Aorta (tissue), 5 donors: ENCODE results near the gene DENND5A. TPM values are rescaled to one million over a fixed set of nuclear protein-coding genes. Genes with fewer than 3 reads are reported as not detected.
"Not testable (repeated sequence)": the region's sequence is repeated elsewhere in the genome, so short reads cannot be mapped to it uniquely, and the experiment has no call there.

Experiments
- ATAC-seq: fragments of 200-7000 bp; cut with Tn5 transposase; one replicate; pipeline ENCODE4 v1.9.1; 2022; ENCODE audit warnings: moderate library complexity; ENCODE audit not compliant: low FRiP score
- DNase-seq, 2 donors: peaks; one replicate each; pipeline ENCODE4 v3.0.0-alpha.2; 2020
- H3K27ac ChIP-seq, 2 donors: one replicate each; pipeline ENCODE4 v1.5.1; 2013; ENCODE audit warnings: low read length in 2 of 2, mild to moderate bottlenecking in 2 of 2, moderate library complexity in 2 of 2, control low read depth in 1 of 2, inconsistent platforms in 1 of 2, low read depth in 1 of 2
- H3K27me3 ChIP-seq, 2 donors: one replicate each; pipeline ENCODE4 v1.6.1; 2013; ENCODE audit warnings: control low read depth in 1 of 2, low read length in 1 of 2, mild to moderate bottlenecking in 1 of 2, moderate library complexity in 1 of 2; ENCODE audit not compliant: insufficient read depth in 2 of 2, control insufficient read depth in 1 of 2
- H3K36me3 ChIP-seq, 2 donors: one replicate each; pipeline ENCODE4 v1.6.1; 2013; ENCODE audit warnings: control low read depth in 1 of 2, low read length in 1 of 2, mild to moderate bottlenecking in 1 of 2; ENCODE audit not compliant: insufficient read depth in 2 of 2, control insufficient read depth in 1 of 2
- H3K4me1 ChIP-seq, 2 donors: one replicate each; pipeline ENCODE4 v1.6.1; 2013; ENCODE audit warnings: low read length in 2 of 2, control low read depth in 1 of 2, mild to moderate bottlenecking in 1 of 2, moderate library complexity in 1 of 2; ENCODE audit not compliant: insufficient read depth in 2 of 2, control insufficient read depth in 1 of 2
- H3K4me3 ChIP-seq, 2 donors: one replicate each; pipeline ENCODE4 v1.5.1; 2013; ENCODE audit warnings: low read length in 2 of 2, control low read depth in 1 of 2, mild to moderate bottlenecking in 1 of 2
- H3K9me3 ChIP-seq: one replicate; pipeline ENCODE4 v1.6.1; 2013; ENCODE audit warnings: mild to moderate bottlenecking, low read length; ENCODE audit not compliant: control insufficient read depth
- WGBS, 2 donors: extraction: QIAGEN DNeasy Blood & Tissue Kit; methylation state at CpG; one replicate each; pipeline ENCODE4 v1.1.7; 2013; 5-methylcytosine and 5-hydroxymethylcytosine counted together
- intact Hi-C, 2 donors: fragments of 100-400 bp; cut with DNase I; formaldehyde crosslinking; loops; one replicate each; pipeline versions ENCODE4 v1.14.2 to v1.15.0; 2022
- polyA plus RNA-seq, 2 donors: library from polyadenylated mRNA; stranded (reverse); fragments of 200-250 nt; gene quantifications; one replicate each; pipeline ENCODE4 v1.2.3, GENCODE V29; 2013
- total RNA-seq, 2 donors: library from RNA; stranded (reverse); fragmentation: NEBNext Ultra II Directional; extraction: Animal tissue kit (Norgen Biotek cat#: 25700); gene quantifications; one replicate each; pipeline ENCODE4 v1.2.1, GENCODE V29; 2021
- donor health status: healthy with polysubstance abuse.
- donor health status: Bipolar disorder and iron deficiency.
- donor health status: DM: no; HTN: no; CAD: no.
- donor health status: DM: no; HTN: no; CAD: no.
- donor health status: DM: yes; HTN: yes; CAD: no.

DENND5A gene
- total and polyA plus RNA-seq, 4 donors = 56.0 to 155 (median 96.1) TPM

DNA sequence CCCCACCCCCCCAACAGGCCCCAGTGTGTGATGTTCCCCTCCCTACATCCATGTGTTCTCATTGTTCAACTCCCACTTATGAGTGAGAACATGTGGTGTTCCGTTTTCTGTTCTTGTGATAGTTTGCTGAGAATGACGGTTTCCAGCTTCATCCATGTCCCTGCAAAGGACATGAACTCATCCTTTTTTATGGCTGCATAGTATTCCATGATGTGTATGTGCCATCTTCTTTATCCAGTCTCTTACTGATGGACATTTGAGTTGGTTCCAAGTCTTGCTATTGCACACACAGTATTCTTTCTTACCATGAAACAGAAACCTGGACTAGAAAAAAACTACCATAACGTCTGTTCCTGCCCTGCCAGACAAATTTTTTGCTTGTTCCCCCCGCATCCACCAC lies 6.9 kb downstream of the DENND5A start:
- H3K27ac ChIP-seq, H3K27me3 ChIP-seq, intact Hi-C loops, DNase-seq, H3K4me1 ChIP-seq, H3K36me3 ChIP-seq, H3K4me3 ChIP-seq, H3K9me3 ChIP-seq, ATAC-seq: not testable (repeated sequence)
- 89 to 93% methylated on average over 4 of the region's 4 CpGs for WGBS, 2 donors

DNA sequence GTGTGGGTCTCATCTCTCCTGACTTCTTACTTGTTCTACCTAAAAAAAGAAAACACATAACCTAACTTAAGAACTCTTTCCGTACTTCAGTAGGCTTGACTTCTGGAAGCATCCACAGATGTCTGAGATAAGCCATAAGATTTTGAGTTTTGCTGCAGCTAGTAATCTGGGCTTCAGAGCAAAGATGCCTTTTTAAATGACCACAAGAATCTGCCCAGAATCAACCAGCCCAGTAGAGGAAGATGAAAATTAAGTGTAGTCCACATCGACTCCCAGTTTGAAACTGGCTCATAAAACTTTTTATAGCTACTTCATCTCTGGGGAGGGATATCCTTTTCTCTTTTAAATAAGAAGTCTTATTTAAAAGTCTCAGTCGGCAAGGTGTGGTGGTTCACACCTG lies 10.7 kb downstream of the DENND5A start:
- no peak for DNase-seq
- peaks cover 0 to 8% of the 10 kb centered on the region in 2 donors for H3K4me1 ChIP-seq
- H3K27me3 ChIP-seq = no peaks in the 10 kb centered on the region
- no peak overlapping the region for H3K27ac ChIP-seq
- WGBS, 2 donors = 94 to 95% methylated on average over 3 of the region's 3 CpGs
- no peaks in the 10 kb centered on the region for H3K36me3 ChIP-seq
- H3K4me3 ChIP-seq = no peak overlapping the region
- intact Hi-C loops = no loop called here
- no peak for ATAC-seq
- no peaks in the 10 kb centered on the region for H3K9me3 ChIP-seq

DNA sequence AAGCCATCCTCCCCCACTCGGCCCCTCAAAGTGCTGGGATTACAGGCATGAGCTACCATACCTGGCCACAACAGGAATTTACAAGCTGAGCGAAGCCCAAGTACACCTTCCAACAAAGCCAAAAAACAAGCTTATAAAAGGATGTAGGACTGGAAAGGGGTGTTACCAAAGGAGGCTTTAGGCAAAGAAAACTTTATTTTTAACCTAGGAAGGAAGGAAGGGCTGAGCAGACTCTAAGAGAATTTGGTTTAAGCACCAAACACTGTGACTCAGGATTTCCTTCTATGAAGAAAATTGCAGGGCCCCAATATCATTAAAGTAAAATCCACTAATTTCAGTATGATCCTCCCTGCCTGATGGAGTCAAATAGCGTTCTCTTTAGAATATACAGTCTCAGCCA lies 12.1 kb downstream of the DENND5A start:
- no peak overlapping the region for H3K4me3 ChIP-seq
- H3K36me3 ChIP-seq = no peaks in the 10 kb centered on the region
- no peak overlapping the region for H3K27ac ChIP-seq
- DNase-seq = no peak
- H3K27me3 ChIP-seq = no peaks in the 10 kb centered on the region
- intact Hi-C loops = no loop called here
- no peaks in the 10 kb centered on the region for H3K9me3 ChIP-seq
- ATAC-seq = no peak
- H3K4me1 ChIP-seq = peaks cover 0 to 8% of the 10 kb centered on the region in 2 donors
- 50 to 58% methylated on average over 3 of the region's 3 CpGs for WGBS, 2 donors

DNA sequence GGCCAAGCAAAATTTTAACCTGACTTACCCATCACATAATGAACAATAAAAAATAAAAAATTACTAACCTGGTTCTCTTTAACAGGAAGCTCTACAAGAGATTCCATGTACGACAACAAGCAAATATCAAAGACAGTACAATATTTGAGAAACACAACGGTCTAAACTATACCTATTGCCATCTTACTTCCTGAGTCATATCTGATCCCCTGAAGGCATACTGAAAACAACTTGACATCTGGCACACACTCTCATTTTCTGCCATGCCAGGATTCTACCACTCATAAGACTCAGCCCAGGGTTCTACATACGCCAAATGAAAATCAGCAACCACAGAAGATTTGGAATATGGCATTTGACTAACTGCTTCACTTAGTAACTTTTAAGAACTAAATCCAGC lies 13.8 kb downstream of the DENND5A start:
- H3K27ac ChIP-seq = no peak overlapping the region
- H3K4me3 ChIP-seq = no peak overlapping the region
- 80 to 84% methylated on average over 3 of the region's 3 CpGs for WGBS, 2 donors
- no peaks in the 10 kb centered on the region for H3K9me3 ChIP-seq
- ATAC-seq (no peak), DNase-seq (no peak)
- H3K4me1 ChIP-seq = peaks cover 0 to 8% of the 10 kb centered on the region in 2 donors
- no peaks in the 10 kb centered on the region for H3K36me3 ChIP-seq
- no peaks in the 10 kb centered on the region for H3K27me3 ChIP-seq
- intact Hi-C loops = no loop called here

DNA sequence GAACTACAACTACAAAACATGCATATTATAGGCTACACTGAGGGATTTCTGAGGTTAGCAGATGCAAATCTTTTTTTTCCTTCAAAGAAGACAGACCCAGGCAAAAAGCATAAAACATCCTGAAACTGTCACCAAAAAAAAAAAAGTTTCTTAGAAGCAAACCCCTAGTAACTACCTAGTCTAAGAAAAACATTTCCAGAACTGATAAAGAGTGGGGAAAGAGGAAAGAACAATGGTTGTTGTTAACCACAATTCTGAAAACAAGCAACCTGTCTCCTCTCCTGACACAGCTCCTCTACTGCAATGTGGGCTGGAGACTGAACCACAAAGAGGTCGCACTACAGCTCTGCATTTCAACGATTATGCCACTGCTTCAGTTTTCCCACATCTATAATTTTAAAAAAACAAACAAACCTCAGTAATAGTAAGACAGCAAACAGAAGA lies 15.0 kb downstream of the DENND5A start:
- no peak overlapping the region for H3K4me3 ChIP-seq
- H3K4me1 ChIP-seq = peaks cover 0 to 8% of the 10 kb centered on the region in 2 donors
- no peaks in the 10 kb centered on the region for H3K9me3 ChIP-seq
- DNase-seq (no peak), ATAC-seq (no peak)
- H3K36me3 ChIP-seq = no peaks in the 10 kb centered on the region
- intact Hi-C loops = no loop called here
- no peaks in the 10 kb centered on the region for H3K27me3 ChIP-seq
- H3K27ac ChIP-seq = no peak overlapping the region
- WGBS, 2 donors = 26 to 29% methylated on average over 2 of the region's 2 CpGs

DNA sequence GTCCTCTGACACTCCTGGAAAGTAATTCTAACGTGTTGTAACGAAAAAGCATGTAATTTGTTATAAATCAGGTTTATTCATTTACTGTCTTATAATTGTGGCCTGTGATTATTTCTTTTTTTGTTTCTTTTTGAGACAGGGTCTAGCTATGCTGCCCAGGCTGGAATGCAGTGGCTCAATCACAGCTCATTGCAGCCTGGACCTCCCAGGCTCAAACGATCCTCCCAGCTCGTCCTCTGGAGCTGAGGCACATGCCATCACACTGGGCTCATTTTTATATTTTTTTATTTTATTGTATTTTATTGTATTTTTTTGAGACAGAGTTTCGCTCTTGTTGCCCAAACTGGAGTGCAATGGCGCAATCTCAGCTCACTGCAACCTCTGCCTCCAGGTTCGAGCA lies 15.9 kb downstream of the DENND5A start:
- WGBS, 2 donors = 95 to 97% methylated on average over 7 of the region's 7 CpGs
- intact Hi-C loops = no loop called here
- Histone ChIP-seq H3K27ac (no peak overlapping the region), H3K36me3 (no peaks in the 10 kb centered on the region), H3K4me1 (peaks cover 0 to 8% of the 10 kb centered on the region in 2 donors), H3K9me3 (no peaks in the 10 kb centered on the region), H3K4me3 (no peak overlapping the region), H3K27me3 (no peaks in the 10 kb centered on the region)
- DNase-seq (no peak), ATAC-seq (no peak)

DNA sequence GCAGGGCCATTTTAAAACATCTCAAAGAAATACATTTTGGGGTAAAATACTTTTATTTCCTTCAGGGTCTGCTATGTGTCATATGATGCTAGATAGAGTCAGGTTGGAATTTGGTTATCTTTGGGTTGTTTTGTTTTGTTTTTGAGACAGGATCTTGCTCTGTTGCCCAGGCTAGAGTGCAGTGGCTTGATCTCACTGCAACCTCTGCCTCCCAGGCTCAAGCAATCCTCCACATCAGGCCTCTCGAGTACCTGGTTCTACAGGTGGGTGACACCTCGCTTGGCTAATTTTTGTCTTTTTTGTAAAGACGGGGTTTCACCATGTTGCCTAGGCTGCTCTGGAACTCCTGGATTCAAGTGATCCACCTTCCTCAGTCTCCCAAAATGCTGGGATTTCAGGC lies 17.3 kb downstream of the DENND5A start:
- H3K27ac ChIP-seq = no peak overlapping the region
- H3K36me3 ChIP-seq = no peaks in the 10 kb centered on the region
- no peak overlapping the region for H3K4me3 ChIP-seq
- WGBS, 2 donors = 93 to 97% methylated on average over 3 of the region's 3 CpGs
- peaks cover 0 to 6% of the 10 kb centered on the region in 2 donors for H3K4me1 ChIP-seq
- H3K9me3 ChIP-seq = no peaks in the 10 kb centered on the region
- DNase-seq = no peak
- no peak for ATAC-seq
- H3K27me3 ChIP-seq = no peaks in the 10 kb centered on the region
- intact Hi-C loops = no loop called here

DNA sequence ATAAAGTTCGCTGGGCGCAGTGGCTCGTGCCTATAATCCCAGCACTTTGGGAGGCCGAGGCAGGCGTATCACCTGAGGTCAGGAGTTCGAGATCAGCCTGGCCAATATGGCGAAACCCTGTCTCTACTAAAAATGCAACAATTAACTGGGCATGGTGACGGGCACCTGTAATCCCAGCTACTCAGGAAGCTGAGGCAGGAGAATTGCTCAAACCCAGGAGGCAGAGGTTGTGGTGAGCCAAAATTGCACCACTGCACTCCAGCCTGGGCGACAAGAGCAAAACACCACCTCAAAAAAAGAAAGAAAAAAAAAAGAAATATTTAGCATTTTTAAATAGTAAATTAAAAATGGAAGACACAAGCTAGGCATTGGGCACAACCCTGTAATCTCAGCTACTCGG lies 28.9 kb downstream of the DENND5A start:
- H3K27me3 ChIP-seq, H3K27ac ChIP-seq, H3K36me3 ChIP-seq, ATAC-seq, H3K9me3 ChIP-seq, intact Hi-C loops, H3K4me3 ChIP-seq, DNase-seq, H3K4me1 ChIP-seq: not testable (repeated sequence)
- 93 to 94% methylated on average over 10 of the region's 10 CpGs for WGBS, 2 donors

DNA sequence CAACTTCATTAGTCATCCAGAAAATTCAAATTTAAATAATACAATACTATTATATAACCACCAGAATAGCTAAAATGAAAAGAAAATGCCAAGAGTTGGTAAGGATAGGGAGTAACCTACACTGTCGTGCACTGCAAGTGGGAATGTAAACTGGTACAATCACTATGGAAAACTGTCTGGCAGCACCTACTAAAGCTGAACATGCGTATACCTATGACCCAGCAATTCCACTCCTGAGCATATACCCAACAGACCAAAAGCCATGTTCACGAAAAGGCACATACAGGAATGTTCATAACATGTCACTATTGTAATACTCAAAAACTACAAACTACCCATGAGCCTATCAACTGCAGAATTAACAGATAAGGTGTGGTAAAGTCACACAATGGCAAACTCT lies 32.7 kb downstream of the DENND5A start:
- no peak for DNase-seq
- WGBS, 2 donors = 72 to 77% methylated on average over 3 of the region's 3 CpGs
- no peak overlapping the region for H3K4me3 ChIP-seq
- no peaks in the 10 kb centered on the region for H3K36me3 ChIP-seq
- H3K27ac ChIP-seq = no peak overlapping the region
- no peak for ATAC-seq
- no peaks in the 10 kb centered on the region for H3K9me3 ChIP-seq
- H3K27me3 ChIP-seq = no peaks in the 10 kb centered on the region
- intact Hi-C loops = no loop called here
- peaks cover 0 to 8% of the 10 kb centered on the region in 2 donors for H3K4me1 ChIP-seq
